ENCODE data around the gene ASB12. TPM values are rescaled to one million over a fixed set of nuclear protein-coding genes. Genes with fewer than 3 reads are reported as not detected.

The ASB12 gene
- total RNA-seq, 4 donors from 2014 or later = 0.38 TPM; not detected in 3

DNA sequence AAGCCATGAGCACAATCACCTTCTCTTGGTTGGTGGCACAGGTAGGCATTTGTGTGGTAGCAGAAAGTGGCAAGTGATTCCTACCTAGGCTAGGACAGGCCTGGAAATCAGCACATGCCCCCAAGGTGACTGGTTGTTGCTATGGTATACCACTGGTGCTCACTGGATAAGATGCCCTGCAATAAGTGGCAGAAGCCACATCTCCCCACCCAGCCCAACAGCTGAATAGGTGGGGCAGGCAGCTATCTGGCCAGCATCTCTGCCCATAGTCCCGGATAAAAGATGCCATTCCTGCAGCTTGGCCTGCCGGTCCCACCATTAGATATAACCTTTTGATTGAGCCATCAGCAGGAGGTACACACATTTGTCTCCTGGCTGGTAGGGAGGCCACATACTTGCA lies 46.0 kb downstream of the ASB12 start:
- no peak overlapping the region for H3K4me3 ChIP-seq
- TF ChIP-seq EP300 (IDR thresholded peaks at IDR 0.05) (no peak), POLR2AphosphoS5 (IDR thresholded peaks at IDR 0.05) (no peak), POLR2A (IDR thresholded peaks at IDR 0.05) (no peak)
- TF ChIP-seq, protein P1, sequence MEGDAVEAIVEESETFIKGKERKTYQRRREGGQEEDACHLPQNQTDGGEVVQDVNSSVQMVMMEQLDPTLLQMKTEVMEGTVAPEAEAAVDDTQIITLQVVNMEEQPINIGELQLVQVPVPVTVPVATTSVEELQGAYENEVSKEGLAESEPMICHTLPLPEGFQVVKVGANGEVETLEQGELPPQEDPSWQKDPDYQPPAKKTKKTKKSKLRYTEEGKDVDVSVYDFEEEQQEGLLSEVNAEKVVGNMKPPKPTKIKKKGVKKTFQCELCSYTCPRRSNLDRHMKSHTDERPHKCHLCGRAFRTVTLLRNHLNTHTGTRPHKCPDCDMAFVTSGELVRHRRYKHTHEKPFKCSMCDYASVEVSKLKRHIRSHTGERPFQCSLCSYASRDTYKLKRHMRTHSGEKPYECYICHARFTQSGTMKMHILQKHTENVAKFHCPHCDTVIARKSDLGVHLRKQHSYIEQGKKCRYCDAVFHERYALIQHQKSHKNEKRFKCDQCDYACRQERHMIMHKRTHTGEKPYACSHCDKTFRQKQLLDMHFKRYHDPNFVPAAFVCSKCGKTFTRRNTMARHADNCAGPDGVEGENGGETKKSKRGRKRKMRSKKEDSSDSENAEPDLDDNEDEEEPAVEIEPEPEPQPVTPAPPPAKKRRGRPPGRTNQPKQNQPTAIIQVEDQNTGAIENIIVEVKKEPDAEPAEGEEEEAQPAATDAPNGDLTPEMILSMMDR (IDR thresholded peaks at IDR 0.05) = no peak
- H3K4me1 ChIP-seq = no peaks in the 10 kb centered on the region
- H3K36me3 ChIP-seq = no peaks in the 10 kb centered on the region
- no peaks in the 10 kb centered on the region for H3K9me3 ChIP-seq
- WGBS = 90% methylated on average over 2 of the region's 2 CpGs
- no peak for DNase-seq (ENCODE audit: low spot score in 2 of 2)
- no peaks in the 10 kb centered on the region for H3K27me3 ChIP-seq
- no peak overlapping the region for H3K27ac ChIP-seq

DNA sequence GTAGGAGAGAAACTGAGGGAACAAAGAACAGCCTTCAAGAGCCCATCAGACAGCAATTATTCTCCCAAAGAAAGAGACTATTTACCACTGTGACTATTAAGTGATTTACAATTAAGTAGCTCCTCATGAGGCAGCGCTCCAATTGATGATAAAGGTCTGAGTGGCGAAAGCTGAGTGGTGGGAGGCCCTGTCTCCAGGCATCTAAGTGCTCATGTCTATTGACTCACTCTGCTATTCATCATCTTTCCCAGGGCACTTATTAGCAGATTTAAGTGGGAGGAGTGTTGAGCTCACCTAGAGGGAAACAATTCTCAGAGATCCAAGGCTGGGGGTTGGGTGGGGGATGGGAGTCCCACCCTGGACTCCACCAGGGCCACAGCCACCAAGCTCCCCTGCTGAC lies 48.2 kb downstream of the ASB12 start:
- TF ChIP-seq POLR2A (IDR thresholded peaks at IDR 0.05) (no peak), POLR2AphosphoS5 (IDR thresholded peaks at IDR 0.05) (no peak), EP300 (IDR thresholded peaks at IDR 0.05) (no peak)
- TF ChIP-seq, protein P1 (IDR thresholded peaks at IDR 0.05) = no peak
- DNase-seq (ENCODE audit: low spot score in 2 of 2) = no peak

DNA sequence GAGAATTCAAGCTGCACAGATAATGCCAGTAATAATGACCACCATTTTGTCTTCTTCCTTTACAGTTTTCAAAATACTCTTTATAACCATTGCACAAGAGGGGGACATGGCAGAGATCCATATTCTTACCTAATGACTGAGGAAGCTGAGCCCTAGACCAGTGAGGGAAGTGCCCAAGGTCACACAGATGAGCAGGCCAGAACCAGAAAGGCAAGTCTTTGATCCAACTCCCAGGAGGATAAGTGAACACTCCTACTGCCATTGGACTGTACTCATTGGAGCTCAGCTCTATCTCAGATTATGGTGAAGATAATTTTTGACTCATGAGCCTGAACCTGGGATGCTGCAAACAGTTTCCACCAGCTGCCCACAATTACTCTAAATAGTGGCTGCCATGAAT lies 53.5 kb downstream of the ASB12 start:
- no peaks in the 10 kb centered on the region for H3K4me1 ChIP-seq
- no peaks in the 10 kb centered on the region for H3K27me3 ChIP-seq
- TF ChIP-seq POLR2A (IDR thresholded peaks at IDR 0.05) (no peak), POLR2AphosphoS5 (IDR thresholded peaks at IDR 0.05) (no peak)
- no peaks in the 10 kb centered on the region for H3K36me3 ChIP-seq
- no peak overlapping the region for H3K27ac ChIP-seq
- DNase-seq (ENCODE audit: low spot score in 2 of 2) = no peak
- no peak overlapping the region for H3K4me3 ChIP-seq
- no peaks in the 10 kb centered on the region for H3K9me3 ChIP-seq

More for the DNA sequence above, 48.2 kb downstream of the ASB12 start:
- Histone ChIP-seq H3K36me3 (no peaks in the 10 kb centered on the region), H3K27me3 (no peaks in the 10 kb centered on the region), H3K9me3 (no peaks in the 10 kb centered on the region), H3K4me1 (no peaks in the 10 kb centered on the region), H3K4me3 (no peak overlapping the region), H3K27ac (no peak overlapping the region)
- WGBS = 68% methylated on average over 2 of the region's 2 CpGs

Other genes starting within 250 kb of the ASB12 start
- gene AMER1, start 24.9 kb downstream of the ASB12 start, total RNA-seq = 1 to 10 TPM; 6.4 to 8.2 (median 7.8) TPM
- gene MTMR8, start 164.8 kb upstream of the ASB12 start, total RNA-seq = 1 to 10 TPM in 3 of 4 donors, under 1 TPM in 1; 0.42 to 2.3 (median 1.3) TPM

All from suprapubic skin (tissue), 4 donors.